HepG2 (cell line): ENCODE results near the gene STK32C.

ENCODE experiments used
- GPN1 ChIP-seq: sonication (generic); formaldehyde crosslinking; IDR thresholded peaks from 2 replicates; pipeline ENCODE4 v1.5.1; 2020; ENCODE audit warnings: missing genetic modification reagents, borderline replicate concordance
- HOMEZ ChIP-seq: IDR thresholded peaks from 2 replicates; pipeline ENCODE4 v1.6.1; 2016; ENCODE audit warnings: low read depth
- NPAS2 ChIP-seq: sonication (generic); formaldehyde crosslinking; IDR thresholded peaks from 2 replicates; pipeline ENCODE4 v1.8.0; 2022; ENCODE audit warnings: mild to moderate bottlenecking, missing genetic modification reagents, borderline replicate concordance
- RBM22 ChIP-seq: fragments of 200-400 bp; formaldehyde crosslinking; optimal IDR thresholded peaks from 2 replicates; pipeline ENCODE3; 2017; ENCODE audit warnings: mild to moderate bottlenecking, low read length, moderate library complexity
- SP2 ChIP-seq: sonication (generic); formaldehyde crosslinking; IDR thresholded peaks from 2 replicates; pipeline ENCODE4 v1.5.1; 2020; ENCODE audit warnings: mild to moderate bottlenecking, missing genetic modification reagents
- TERF1 ChIP-seq: sonication (generic); formaldehyde crosslinking; IDR thresholded peaks from 2 replicates; pipeline ENCODE4 v1.8.0; 2022; ENCODE audit warnings: mild to moderate bottlenecking, missing genetic modification reagents, moderate library complexity
- YY1 ChIP-seq: IDR thresholded peaks from 2 replicates; pipeline ENCODE4 v1.6.1; 2011; ENCODE audit warnings: low read length, low read depth, moderate library complexity, mild to moderate bottlenecking; ENCODE audit not compliant: insufficient read depth, insufficient replicate concordance
- TF ChIP-seq, protein P1 (sequence below): sonication (generic); formaldehyde crosslinking; IDR thresholded peaks from 2 replicates; pipeline ENCODE4 v1.5.0; 2020; ENCODE audit warnings: mild to moderate bottlenecking, missing genetic modification reagents, moderate library complexity
- TF ChIP-seq, protein P2 (sequence below): sonication (generic); formaldehyde crosslinking; IDR thresholded peaks from 2 replicates; pipeline ENCODE4 v1.8.0; 2023; ENCODE audit warnings: mild to moderate bottlenecking, missing genetic modification reagents

DNA sequence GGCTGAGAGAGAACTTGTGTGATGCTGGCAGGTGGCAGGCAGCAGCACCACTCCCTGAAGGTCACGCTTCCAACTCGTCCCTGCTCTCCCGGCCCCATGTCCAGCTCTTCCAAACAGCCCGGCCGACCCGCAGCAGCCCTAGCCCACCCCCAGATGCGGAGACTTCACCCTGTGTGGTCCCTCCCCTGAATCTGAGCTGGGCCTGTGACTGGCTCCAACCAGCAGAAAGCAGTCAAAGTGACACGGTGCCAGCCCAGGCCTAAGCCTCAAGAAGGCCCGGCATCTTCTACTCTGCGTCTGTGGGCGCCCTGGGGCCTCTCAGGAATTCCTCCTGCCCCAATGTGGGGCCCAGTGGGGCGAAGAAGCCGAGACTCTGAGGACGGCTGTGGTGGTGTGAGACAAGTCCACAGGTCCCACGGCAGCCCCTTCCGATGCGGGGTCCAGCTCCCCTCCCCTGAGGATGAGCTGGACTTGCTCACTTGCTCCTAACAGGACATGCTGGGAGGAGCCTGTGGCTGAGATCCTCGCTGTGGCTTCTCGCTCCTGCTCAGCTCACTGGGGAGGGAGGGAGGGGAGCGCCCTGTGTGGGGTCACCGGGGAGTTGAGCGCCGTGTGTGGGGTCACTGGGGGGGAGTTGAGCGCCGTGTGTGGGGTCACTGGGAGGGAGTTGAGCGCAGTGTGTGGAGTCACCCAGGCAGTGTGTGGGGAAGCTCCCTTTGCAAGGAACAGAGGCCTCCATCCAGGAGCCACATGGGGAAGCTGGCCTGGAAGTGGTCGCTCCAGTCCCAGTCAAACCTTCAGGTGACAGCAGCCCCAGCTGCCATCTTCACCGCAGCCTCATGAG, 9.5 kb downstream of the STK32C start:
- TF ChIP-seq TERF1 (CRISPR knock-in tag): no peak
- TF ChIP-seq HOMEZ (CRISPR knock-in tag): no peak
- TF ChIP-seq, protein P1, sequence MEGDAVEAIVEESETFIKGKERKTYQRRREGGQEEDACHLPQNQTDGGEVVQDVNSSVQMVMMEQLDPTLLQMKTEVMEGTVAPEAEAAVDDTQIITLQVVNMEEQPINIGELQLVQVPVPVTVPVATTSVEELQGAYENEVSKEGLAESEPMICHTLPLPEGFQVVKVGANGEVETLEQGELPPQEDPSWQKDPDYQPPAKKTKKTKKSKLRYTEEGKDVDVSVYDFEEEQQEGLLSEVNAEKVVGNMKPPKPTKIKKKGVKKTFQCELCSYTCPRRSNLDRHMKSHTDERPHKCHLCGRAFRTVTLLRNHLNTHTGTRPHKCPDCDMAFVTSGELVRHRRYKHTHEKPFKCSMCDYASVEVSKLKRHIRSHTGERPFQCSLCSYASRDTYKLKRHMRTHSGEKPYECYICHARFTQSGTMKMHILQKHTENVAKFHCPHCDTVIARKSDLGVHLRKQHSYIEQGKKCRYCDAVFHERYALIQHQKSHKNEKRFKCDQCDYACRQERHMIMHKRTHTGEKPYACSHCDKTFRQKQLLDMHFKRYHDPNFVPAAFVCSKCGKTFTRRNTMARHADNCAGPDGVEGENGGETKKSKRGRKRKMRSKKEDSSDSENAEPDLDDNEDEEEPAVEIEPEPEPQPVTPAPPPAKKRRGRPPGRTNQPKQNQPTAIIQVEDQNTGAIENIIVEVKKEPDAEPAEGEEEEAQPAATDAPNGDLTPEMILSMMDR: no peak
- TF ChIP-seq, protein P2, sequence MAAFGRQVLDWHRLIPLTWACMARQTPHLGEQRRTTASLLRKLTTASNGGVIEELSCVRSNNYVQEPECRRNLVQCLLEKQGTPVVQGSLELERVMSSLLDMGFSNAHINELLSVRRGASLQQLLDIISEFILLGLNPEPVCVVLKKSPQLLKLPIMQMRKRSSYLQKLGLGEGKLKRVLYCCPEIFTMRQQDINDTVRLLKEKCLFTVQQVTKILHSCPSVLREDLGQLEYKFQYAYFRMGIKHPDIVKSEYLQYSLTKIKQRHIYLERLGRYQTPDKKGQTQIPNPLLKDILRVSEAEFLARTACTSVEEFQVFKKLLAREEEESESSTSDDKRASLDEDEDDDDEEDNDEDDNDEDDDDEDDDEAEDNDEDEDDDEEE: no peak
- no peak for TF ChIP-seq RBM22
- no peak for TF ChIP-seq YY1
- TF ChIP-seq SP2: no peak
- TF ChIP-seq NPAS2 (CRISPR knock-in tag): no peak
- TF ChIP-seq GPN1 (CRISPR knock-in tag): no peak
